ENCODE measurements around the gene GNB1L. TPM values are rescaled to one million over a fixed set of nuclear protein-coding genes. Genes with fewer than 3 reads are reported as not detected.
A peak's percentile ranks its signal among the peaks of the same experiment; 100 is the strongest.

Gene GNB1L
- total RNA-seq, 1 experiment from 2014 or later = 12.2 TPM

DNA sequence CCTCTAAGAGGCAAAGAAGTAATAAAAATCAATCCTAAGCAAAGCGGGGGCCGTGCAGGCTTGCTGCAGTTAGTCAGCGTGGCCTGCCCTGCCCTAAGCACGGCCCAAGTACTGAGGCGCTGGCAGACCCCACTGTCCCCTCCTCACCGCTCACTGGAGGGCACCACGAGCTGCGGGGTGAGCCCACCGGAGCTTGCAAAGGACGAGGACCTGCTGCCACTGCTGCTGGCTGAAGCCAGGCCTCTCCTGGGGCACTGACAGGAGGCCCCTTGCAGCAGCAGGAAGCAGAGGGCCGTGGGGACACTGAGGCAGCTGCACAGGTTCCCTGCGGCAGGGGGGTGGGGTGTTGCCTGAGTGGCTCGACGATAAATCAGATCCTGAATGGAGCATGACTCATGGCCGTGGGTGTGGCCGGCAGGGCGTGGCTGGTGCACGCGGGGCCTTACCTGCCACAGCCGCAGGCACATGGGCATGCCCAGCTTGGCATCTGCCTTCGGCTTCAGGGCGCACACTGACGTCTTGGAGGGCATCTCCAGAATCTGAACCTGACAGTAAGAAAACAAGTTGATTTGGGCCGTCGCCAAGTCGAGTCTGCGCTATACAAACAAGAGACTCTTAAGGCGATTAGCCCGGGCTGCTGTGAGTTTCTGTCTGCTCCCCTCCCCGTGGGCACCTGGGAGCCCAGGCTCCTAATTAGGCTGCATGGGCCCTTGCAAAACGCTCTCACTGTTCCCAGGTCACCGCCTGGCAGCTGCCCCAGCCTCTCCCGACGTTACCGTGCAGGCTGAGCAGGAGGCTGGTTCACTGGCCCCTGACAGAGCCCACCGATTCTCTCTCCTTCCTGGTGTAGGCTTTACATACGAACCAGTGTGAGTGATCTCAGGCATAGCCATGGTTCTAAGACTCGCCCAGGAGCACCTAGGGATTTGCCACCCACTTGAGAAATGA is 48.2 kb downstream of the GNB1L start:
- ATAC-seq = peak; percentile 69; the same call in 1 of the 2 replicates

DNA sequence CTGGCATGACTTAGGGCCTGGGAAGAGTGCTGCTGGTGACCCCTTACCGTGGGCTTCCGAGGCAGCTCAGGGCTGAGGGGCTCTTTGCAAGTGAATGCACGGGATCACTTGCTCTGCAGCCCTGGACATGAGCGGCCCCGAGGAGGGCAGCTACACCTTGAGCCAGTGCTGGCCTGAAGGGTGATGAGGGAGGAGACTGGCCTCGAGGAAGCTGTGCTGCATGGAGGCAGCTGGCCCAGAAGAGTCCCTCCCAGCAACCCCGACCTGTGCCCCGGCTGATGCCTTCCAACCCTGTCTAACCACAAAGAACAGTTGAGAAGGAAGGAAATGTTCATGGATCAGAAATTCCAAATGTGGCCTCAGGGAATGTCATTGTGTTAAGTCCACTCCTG is 48.9 kb downstream of the GNB1L start:
- intact Hi-C loops (cut with micrococcal nuclease; ENCODE audit: unreplicated experiment) = no loop called here
- POLR2A ChIA-PET = no interaction called here
- no TSS peak for BruUV-seq (replicated peaks)
- TF ChIP-seq, protein P1, sequence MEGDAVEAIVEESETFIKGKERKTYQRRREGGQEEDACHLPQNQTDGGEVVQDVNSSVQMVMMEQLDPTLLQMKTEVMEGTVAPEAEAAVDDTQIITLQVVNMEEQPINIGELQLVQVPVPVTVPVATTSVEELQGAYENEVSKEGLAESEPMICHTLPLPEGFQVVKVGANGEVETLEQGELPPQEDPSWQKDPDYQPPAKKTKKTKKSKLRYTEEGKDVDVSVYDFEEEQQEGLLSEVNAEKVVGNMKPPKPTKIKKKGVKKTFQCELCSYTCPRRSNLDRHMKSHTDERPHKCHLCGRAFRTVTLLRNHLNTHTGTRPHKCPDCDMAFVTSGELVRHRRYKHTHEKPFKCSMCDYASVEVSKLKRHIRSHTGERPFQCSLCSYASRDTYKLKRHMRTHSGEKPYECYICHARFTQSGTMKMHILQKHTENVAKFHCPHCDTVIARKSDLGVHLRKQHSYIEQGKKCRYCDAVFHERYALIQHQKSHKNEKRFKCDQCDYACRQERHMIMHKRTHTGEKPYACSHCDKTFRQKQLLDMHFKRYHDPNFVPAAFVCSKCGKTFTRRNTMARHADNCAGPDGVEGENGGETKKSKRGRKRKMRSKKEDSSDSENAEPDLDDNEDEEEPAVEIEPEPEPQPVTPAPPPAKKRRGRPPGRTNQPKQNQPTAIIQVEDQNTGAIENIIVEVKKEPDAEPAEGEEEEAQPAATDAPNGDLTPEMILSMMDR (IDR thresholded peaks at IDR 0.05) = no peak
- TF ChIP-seq POLR2AphosphoS5 (IDR thresholded peaks at IDR 0.05; ENCODE audit: low read depth, low read length) = no peak
- TF ChIP-seq TCF7L2 (IDR thresholded peaks at IDR 0.05; ENCODE audit: low read depth, low read length) = no peak
- TF ChIP-seq, protein P2, sequence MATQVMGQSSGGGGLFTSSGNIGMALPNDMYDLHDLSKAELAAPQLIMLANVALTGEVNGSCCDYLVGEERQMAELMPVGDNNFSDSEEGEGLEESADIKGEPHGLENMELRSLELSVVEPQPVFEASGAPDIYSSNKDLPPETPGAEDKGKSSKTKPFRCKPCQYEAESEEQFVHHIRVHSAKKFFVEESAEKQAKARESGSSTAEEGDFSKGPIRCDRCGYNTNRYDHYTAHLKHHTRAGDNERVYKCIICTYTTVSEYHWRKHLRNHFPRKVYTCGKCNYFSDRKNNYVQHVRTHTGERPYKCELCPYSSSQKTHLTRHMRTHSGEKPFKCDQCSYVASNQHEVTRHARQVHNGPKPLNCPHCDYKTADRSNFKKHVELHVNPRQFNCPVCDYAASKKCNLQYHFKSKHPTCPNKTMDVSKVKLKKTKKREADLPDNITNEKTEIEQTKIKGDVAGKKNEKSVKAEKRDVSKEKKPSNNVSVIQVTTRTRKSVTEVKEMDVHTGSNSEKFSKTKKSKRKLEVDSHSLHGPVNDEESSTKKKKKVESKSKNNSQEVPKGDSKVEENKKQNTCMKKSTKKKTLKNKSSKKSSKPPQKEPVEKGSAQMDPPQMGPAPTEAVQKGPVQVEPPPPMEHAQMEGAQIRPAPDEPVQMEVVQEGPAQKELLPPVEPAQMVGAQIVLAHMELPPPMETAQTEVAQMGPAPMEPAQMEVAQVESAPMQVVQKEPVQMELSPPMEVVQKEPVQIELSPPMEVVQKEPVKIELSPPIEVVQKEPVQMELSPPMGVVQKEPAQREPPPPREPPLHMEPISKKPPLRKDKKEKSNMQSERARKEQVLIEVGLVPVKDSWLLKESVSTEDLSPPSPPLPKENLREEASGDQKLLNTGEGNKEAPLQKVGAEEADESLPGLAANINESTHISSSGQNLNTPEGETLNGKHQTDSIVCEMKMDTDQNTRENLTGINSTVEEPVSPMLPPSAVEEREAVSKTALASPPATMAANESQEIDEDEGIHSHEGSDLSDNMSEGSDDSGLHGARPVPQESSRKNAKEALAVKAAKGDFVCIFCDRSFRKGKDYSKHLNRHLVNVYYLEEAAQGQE (IDR thresholded peaks at IDR 0.05; ENCODE audit: insufficient read depth in 1 of 2, low read depth in 2 of 2, low read length in 1 of 2) = no peak
- TF ChIP-seq SIN3A (IDR thresholded peaks at IDR 0.05; ENCODE audit: borderline replicate concordance, insufficient read depth, low read depth, low read length) = no peak
- no peak overlapping the region for H3K27ac ChIP-seq (ENCODE audit: low read length)
- DNase-seq (ENCODE audit: low read depth, low spot score) (no peak), ATAC-seq (peak; percentile 10; the same call in 1 of the 2 replicates)
- in situ Hi-C loops (cut with HindIII; ENCODE audit: low pct_unique_long_range_greater_than_20kb, low sequenced_read_pairs) = no loop called here
- CTCF ChIA-PET = interaction anchor here (0.6 kb wide), 1 partner anchor 75 kb away, joined by 8 read pairs; no protein-coding TSS in a partner anchor
- no peaks in the 10 kb centered on the region for H3K36me3 ChIP-seq (ENCODE audit: control insufficient read depth, insufficient read depth, low read length)
- no peaks in the 10 kb centered on the region for H3K27me3 ChIP-seq (ENCODE audit: control insufficient read depth, insufficient read depth, low read length)
- H3K9me3 ChIP-seq (ENCODE audit: control insufficient read depth, insufficient read depth, low read depth, low read length) = no peaks in the 10 kb centered on the region
- H3K4me1 ChIP-seq (ENCODE audit: control insufficient read depth, insufficient read depth, low read length) = peaks cover 10% of the 10 kb centered on the region
- H3K4me3 ChIP-seq (ENCODE audit: low read depth in 2 of 2, low read length in 2 of 2) = no peak overlapping the region

More for the DNA sequence above, 48.2 kb downstream of the GNB1L start:
- BruUV-seq (replicated peaks) = no TSS peak
- Histone ChIP-seq H3K9me3 (ENCODE audit: control insufficient read depth, insufficient read depth, low read depth, low read length) (no peaks in the 10 kb centered on the region), H3K27ac (ENCODE audit: low read length) (no peak overlapping the region), H3K27me3 (ENCODE audit: control insufficient read depth, insufficient read depth, low read length) (no peaks in the 10 kb centered on the region), H3K4me1 (ENCODE audit: control insufficient read depth, insufficient read depth, low read length) (peaks cover 10% of the 10 kb centered on the region), H3K36me3 (ENCODE audit: control insufficient read depth, insufficient read depth, low read length) (no peaks in the 10 kb centered on the region), H3K4me3 (ENCODE audit: low read depth in 2 of 2, low read length in 2 of 2) (no peak overlapping the region)
- in situ Hi-C loops (cut with HindIII; ENCODE audit: low pct_unique_long_range_greater_than_20kb, low sequenced_read_pairs) (no loop called here), intact Hi-C loops (cut with micrococcal nuclease; ENCODE audit: unreplicated experiment) (no loop called here)
- ChIA-PET POLR2A (no interaction called here), CTCF (interaction anchor here (0.6 kb wide), 1 partner anchor 76 kb away, joined by 8 read pairs; no protein-coding TSS in a partner anchor)
- TF ChIP-seq TCF7L2 (IDR thresholded peaks at IDR 0.05; ENCODE audit: low read depth, low read length) (no peak), SIN3A (IDR thresholded peaks at IDR 0.05; ENCODE audit: borderline replicate concordance, insufficient read depth, low read depth, low read length) (no peak), POLR2AphosphoS5 (IDR thresholded peaks at IDR 0.05; ENCODE audit: low read depth, low read length) (no peak)
- TF ChIP-seq, protein P1 (IDR thresholded peaks at IDR 0.05) = no peak
- TF ChIP-seq, protein P2 (IDR thresholded peaks at IDR 0.05; ENCODE audit: insufficient read depth in 1 of 2, low read depth in 2 of 2, low read length in 1 of 2) = no peak
- peak; percentile 2 for DNase-seq (ENCODE audit: low read depth, low spot score)

Measured in Panc1 (cell line).